ENCODE data around the gene ANXA5.

DNA sequence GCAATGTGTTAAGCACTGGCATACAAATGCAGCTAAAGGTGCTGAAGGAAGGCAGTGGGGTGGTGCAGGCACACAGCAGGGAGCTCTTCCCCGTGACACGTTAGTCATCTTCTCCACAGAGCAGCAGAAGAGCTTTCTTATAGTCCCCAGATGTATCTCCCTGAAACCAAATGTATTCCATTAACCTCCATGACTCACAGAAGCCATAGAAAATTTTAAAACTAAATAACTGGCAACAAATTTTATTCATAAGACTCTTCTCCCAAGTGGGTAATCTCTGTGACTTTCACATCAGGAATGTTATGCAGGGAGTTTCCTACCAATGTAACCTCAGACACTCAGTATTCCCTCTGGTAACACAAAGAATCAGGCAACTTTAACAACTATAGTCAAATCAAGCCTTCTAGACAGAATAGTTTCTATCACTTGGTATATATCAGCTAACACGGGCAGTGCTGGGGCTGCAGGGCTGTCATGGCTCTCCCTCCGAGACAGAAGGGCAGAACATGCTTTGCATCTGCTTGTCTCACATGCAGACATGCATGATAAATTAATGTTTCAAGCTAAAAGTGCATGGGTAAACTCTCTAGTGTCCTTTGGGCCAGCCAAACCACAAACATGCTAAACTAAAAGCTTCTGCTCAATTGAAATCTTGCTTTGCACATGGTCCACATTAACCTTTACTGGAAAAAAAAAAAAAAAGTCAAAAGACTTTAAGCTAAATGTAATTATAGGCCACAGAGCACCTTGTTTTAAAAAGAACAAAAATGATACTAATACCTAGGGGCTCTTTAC is 28.2 kb downstream of the ANXA5 start:
- TF ChIP-seq, protein P1, sequence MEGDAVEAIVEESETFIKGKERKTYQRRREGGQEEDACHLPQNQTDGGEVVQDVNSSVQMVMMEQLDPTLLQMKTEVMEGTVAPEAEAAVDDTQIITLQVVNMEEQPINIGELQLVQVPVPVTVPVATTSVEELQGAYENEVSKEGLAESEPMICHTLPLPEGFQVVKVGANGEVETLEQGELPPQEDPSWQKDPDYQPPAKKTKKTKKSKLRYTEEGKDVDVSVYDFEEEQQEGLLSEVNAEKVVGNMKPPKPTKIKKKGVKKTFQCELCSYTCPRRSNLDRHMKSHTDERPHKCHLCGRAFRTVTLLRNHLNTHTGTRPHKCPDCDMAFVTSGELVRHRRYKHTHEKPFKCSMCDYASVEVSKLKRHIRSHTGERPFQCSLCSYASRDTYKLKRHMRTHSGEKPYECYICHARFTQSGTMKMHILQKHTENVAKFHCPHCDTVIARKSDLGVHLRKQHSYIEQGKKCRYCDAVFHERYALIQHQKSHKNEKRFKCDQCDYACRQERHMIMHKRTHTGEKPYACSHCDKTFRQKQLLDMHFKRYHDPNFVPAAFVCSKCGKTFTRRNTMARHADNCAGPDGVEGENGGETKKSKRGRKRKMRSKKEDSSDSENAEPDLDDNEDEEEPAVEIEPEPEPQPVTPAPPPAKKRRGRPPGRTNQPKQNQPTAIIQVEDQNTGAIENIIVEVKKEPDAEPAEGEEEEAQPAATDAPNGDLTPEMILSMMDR (IDR thresholded peaks at IDR 0.05) = no peak
- no peak for TF ChIP-seq POLR2A (IDR thresholded peaks at IDR 0.05)
